ENCODE results near the gene KATNB1.
"Not testable (repeated sequence)": the region's sequence is repeated elsewhere in the genome, so short reads cannot be mapped to it uniquely, and the experiment has no call there.

The KATNB1 gene

DNA sequence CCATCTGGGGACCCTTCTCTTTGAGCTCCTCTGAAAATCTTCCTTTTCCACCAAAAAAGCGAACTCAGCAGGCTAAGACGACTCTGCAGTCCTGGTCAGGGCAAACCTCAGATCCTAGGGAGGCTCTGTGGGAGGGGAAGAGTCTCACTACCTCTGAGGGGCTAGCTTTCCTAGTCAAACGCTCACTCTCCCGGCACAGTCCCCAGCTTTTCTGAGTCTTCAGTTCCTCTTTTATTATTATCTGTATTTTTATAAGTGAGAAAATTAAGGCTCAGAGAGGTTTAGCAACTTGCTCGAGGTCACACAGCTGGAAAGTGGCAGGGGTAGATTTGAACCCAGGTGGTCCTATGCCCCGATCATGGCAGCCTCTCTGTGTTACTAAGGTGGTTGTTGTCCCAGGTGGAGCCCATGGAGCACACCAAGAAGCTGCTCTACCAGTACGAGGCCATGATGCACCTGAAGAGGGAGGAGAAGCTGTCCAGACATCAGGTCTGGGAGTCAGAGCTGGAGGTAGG, 9.1 kb upstream of the KATNB1 start:
- DNase-seq = no peak

DNA sequence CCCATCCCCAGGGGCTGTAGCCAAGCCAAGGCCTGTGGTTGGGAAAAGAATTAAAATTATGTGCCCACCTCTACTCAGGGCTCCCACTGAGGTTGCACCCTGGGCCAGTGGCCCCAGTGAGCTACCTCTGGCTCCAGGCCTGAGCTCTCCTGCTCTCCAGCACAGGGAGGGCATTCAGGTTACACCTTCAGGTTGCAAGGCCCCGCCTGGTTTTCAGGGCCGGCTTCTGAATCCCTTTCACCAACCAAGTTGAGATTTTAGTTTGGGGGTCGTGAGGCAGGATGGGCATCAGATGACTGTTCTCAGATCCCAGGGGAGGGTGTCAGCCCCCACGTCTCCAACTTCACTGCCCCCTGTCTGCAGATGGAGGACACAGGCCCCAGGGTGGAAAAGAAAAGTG, 8.0 kb upstream of the KATNB1 start:
- no peak for DNase-seq

DNA sequence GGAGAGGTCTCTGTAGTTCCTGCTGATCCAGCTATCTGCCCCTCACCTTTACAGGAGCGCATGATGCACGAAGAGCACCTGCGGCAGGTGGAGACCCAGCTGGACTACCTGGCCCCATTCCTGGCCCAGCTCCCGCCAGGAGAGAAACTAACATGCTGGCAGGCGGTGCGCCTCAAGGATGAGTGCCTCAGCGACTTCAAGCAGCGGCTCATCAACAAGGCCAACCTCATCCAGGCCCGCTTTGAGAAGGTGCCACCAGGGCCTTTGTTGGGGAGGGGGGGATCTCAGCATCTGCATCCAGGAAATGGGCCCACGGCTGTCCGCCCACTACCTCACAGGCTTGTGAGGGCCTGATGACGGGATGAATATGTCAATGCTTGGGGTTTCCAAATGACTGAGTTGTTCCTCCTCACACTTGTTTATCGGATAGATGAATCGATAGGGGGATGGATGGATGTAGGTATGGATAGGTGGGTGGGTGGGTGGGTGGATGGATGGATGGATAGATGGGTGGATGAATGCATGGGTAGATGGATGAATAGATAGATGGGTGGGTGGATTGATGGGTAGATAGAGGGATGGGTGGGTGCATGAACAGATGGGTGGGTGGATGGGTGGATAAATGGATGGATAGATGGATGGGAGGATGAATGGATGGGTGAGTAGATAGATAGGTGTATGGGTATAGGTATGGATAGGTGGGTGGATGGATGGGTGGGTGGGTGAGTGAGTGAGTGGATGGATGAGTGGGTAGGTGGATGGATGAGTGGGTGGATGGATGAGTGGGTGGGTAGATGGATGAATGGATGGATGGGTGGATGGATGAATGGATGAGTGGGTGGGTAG, 7.0 kb upstream of the KATNB1 start:
- no peak for DNase-seq

DNA sequence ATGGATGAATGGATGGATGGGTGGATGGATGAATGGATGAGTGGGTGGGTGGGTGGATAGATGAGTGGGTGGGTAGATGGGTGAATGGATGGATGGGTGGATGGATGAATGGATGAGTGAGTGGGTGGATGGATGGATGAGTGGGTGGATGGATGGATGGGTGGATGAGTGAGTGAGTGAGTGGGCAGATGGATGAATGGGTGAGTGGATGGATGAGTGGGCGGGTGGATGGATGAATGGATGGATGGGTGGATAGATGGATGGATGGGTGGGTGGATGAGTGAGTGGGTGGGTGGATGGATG, 6.4 kb upstream of the KATNB1 start:
- DNase-seq = no peak

DNA sequence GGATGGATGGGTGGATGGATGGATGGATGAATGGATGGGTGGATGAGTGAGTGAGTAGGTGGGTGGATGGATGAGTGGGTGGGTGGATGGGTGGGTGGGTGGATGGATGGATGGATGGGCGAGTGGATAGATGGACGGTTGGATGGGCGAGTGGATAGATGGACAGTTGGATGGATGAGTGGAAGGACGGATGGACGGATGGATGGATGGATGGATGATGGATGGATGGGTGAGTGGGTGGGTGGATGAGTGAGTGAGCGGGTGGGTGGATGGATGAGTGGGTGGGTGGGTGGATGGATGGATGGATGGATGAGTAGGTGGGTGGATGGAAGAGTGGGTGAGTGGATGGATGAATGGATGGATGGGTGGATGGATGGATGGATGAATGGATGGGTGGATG, 5.7 kb upstream of the KATNB1 start:
- not testable (repeated sequence) for DNase-seq

DNA sequence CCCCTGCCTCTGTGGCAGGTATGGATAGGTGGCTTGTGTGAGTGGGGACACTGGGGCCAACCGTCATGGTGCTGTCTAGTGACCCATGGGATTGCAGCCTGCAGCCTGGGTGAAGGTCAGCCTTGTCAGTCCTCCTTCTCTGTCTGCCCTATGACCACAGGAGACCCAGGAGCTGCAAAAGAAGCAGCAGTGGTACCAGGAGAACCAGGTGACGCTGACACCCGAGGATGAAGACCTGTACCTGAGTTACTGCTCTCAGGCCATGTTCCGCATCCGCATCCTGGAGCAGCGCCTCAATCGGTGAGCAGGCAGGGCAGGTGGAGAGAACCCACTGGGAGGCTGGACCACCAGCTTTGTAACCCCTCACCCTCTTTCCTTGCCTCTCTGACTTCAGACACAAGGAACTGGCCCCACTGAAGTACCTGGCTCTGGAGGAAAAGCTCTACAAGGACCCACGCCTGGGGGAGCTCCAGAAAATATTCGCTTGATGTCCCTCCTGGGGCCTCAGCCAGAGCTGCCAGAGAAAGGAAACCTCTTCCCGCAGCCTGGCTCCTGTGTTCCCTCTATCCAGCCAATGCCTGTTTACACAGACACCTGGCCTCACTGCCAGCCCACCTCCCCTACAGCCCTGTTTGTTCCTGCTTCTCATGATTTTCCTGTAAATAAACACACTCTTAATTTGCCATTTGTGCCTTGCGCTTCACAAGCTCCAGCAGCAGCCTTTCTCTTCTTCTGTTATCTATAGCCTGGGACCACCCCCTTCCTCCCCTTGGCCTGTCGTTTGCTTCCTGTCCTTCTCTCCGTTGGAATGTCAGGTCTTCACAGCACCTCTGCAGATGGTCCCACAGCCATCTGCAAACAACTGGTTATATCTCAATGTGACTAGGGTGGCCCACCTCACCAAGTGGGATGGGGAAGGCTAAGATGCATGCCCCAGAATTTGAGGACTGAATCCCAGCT, 4.5 kb upstream of the KATNB1 start:
- DNase-seq = no peak

DNA sequence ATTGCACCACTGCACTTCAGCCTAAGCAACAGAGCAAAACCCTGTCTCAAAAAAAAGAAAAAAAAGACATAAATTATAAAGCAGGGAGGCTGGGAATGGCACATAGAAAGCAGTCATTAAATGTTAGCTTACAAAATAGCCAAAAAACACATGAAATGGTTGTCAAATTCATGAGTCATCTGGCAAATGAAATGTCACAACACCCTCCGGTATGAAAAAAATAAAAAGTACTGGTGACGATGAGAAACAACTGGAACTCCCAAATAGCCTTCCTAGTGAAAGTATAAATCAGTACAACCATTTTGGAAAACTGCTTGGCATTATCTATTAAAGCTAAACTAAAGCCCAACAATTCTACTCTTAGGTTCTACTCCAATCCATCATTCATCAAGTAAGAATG, 3.5 kb upstream of the KATNB1 start:
- no peak for DNase-seq

DNA sequence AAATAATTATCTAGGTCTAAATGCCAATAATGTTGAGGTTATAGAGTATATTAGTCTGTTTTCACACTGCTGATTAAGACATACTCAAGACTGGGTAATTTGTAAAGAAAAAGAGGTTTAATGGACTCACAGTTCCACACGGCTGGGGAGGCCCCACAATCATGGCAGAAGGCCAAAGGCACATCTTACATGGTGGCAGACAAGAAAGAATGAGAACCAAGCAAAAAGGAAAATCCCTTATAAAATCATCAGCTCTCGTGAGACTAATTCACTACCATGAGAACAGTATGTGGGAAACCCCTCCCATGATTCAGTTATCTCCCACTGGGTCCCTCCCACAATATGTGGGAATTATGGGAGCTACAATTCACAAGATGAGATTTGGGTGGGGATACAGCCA, 2.9 kb upstream of the KATNB1 start:
- DNase-seq = no peak

DNA sequence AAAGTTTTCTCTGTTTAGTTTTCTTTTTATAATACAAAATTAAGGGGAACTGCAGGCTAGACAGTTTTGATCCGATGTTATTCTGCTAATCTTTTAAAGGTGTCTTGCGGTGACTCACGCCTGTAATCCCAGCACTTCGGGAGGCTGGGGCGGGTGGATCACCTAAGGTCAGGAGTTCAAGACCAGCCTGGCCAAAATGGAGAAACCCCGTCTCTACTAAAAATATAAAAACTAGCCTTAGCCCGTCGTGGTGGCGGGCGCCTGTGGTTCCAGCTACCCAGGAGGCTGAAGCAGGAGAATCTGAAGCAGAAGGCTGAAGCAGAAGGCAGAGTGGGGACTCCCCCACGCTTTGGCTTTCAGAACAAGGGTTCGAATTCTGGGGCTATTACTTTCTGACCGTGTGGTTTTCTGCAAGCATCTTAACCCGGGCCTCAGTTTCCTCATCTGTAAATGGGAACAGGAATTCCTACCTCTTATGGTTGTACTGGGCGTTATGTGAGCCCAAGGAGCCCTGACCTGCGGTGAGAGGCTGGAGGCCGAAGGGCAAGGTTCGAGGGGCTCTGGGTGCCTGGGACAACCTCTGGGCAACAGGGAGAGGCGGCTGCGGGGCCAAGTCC, 1.2 kb upstream of the KATNB1 start:
- DNase-seq = no peak

DNA sequence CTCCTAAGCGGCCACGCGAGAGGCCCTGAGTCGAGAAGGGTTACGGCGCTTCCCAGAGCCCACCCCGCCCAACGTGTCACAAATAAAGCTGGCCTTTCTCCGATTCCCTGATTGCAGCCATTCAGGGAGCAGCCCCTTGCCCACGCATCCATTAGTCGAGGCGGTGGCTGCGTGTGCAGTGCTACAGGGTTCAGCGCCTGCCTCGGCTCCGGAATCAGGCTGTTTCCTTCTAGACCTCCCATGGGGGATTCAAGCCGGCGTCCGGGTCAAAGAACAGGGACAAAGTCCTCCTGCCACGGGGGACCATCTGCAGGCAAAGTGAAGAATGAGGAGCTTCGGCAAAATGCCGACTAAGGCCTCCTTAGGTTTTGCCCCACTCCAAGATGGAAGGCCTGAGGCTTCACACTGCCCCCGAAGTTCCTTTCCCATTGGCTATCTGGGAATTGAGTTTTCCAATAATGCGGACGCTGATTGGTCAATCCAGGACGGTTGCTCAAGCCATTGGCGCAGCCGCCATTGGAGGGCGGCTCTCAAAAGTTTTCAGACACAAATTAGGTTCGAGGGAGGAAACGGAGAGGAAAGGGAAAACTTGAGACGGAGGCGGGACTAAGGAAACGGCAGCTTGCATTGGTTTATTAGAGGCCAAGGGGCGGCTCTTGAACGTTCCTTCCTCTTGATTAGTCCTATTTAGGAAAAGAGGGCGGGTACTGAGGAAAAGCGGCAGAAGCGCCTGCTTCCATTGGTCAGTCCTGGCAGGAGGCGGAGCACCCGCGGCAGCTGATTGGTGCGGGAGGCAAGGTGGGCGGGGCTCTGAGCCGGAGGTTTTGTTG, 430 bp upstream of the KATNB1 start:
- peak; percentile 100 for DNase-seq

DNA sequence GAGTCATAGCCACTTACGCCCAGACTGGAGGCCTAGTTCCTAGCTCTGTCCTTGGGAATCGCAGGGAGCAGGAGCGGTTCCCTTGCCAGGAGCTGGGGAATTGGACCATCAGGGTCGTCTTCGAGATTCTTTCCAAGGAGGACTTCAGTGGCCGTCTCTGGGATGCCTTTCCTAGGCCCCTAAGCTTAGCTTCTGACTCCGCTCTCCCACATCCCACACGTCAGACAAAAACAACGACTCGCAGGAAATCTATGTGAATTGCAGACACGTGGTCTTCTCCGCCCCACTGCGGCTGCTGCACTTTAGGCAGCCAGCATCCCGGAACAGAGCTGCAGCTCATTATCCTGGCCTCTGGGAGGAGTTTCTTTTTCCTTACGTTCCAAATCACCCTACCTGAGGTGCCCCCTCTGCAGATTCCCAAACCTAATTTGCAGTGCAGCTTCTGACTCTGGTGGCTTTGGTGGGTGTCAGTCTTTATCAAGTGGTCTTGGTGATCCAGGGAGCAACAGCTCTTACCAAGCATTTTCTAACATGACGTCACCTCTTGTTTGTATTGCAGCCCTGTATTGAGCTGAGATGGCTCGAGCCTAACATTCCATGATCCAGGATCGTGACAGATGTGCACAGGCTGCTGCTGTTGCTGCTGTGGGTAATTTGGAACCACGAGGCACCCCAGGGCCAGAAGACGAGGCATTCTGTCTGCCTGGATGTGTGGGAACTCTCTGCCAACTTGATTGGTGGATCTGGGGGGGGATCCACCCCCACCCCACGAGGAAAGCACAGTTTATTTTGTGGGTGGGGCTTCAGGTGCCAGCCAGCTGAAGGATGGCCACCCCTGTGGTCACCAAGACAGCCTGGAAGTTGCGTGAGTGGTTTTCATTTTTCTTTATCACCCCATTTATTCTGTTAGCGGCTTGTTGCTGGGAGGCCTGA, 1.1 kb downstream of the KATNB1 start:
- DNase-seq = peak; percentile 80

DNA sequence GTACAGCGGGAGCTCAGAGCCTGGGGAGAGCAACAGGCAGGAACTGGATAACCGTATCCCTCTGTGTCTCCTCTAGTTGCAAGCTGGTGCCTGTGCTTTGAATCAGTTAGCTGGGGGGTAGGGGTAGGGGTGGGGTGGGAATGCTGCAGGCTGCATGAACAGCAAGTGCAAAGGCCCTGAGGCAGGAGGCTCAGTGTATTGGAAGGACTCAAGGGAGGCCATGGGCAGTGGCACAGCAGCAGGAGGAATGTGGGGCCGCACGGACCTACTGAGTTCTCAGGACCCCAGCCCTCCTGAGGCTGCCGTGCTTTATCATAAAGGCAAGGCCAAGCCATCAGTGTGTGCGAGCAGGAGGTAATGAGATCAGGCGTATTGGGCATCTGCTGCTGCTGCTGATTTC, 3.3 kb downstream of the KATNB1 start:
- no peak for DNase-seq

DNA sequence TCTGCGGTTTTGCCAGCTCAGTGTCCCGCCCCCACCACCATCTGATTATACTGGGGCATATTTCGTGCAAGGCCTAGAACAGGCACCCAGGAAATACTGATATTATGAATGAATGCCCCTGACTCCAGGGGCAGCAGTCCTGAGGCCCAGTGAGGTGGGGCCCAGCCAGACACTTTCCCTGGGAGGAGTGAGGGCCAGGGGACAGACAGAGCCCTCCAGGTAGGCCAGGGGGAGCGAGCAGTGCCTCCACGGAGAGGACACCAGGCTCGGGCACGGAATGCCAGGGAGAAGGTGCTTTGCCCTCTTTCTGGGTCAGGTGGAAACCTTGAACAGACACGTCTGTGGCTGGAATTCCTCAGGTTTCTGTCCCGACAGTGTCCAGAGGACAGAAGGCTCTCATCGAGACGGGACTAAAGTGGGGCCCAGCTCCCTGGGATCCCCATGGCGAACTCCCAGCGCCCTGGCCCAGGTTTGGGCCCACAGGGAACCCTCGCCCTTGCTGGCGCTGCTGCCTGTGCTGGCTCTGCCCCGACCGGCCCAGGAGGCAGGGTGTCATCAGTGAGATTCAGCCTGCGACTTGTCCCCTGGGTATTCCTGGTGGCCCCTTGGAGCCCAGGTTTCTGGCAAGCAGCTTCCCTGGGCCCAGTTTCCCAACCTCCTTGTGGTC, 4.3 kb downstream of the KATNB1 start:
- no peak for DNase-seq

DNA sequence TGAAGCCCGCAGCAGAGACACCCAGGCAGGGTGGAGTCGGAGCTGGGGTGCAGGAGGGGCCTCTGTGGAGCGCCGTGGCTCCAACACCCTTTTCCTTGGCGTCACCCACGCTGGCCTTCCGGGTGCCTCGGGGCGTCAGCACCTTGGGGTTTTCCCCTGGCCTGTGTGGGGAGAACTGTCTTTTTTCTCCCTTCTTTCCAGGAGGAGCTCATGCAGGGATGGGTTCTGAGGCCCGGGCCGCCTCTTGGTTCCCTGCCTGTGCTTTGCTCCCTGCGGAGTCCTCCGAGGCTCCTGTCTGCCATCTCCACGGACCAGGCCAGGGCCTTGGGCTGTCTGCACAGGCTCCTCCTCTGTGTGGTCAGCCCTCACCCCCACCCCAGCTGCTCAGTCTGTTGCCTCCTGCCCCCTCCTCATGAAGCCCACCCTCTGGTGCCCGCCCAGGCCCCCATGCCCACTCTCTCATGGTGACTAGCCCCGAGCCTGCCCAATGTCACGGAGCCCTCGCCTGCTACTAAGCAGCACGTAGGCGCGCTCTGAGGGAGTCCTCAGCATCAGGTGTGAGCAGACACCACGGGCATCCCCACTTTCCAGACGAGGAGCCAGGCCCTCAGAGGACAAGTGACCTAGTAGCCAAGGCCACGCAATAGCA, 5.0 kb downstream of the KATNB1 start:
- DNase-seq = no peak

DNA sequence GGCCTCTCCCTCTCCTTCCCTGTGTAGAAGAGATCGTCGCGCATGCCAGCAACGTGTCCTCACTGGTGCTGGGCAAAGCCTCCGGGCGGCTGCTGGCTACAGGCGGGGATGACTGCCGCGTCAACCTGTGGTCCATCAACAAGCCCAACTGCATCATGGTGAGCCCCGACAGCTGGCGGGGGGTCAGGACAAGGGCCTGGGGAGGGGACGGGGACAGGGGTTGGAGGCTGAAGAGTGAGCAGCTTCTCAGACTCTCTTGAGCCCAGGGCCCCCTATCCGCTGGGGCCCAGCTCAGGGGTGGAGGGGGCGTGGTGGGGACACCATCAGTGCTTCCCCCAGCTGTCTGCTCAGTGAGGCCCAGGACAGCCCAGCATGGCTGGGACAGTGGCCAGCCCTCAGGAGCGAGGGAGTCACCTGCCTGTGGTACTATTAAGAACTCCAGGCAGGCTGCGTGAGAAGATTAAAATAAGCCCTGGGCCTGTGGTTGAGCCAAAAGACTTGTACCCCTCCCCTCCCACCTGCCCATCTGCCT, 6.2 kb downstream of the KATNB1 start:
- DNase-seq = no peak

DNA sequence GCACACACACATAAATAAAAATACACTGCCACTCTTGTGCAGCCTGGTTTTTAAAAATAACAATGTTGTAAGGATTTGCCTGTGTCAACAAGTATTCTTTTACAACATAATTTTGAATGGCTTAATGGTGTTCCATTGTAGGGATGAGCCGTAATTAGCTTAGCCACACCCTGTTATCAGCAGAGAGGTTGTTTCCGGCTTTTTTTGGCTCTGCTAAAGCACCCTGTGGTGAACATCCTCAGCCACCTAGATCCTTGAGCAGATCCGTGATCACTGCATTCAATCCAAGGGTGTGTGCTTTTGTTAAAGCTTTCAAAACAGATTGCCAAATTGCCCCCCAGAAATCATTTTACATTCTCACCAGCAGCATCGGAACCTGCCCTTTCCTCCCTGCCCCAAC, 7.0 kb downstream of the KATNB1 start:
- no peak for DNase-seq

DNA sequence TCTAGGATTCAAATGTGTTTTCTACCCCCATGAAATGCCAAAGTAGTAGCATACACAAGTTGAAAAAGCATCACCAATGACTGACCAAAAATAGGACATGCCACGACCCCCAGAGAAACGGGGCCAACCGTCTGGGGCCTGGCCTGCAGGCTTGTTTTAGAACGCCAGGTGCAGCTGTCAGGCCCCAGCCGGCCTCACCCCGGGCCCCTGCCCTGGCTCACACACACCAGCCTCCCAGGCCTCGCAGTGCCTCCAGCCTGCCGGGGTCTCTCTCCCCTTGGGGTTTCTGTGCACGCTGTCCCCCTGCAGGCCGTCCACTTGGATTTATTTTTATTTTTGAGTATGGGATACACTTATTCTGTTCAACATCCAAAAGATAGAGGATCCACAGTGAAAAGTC, 7.9 kb downstream of the KATNB1 start:
- no peak for DNase-seq

DNA sequence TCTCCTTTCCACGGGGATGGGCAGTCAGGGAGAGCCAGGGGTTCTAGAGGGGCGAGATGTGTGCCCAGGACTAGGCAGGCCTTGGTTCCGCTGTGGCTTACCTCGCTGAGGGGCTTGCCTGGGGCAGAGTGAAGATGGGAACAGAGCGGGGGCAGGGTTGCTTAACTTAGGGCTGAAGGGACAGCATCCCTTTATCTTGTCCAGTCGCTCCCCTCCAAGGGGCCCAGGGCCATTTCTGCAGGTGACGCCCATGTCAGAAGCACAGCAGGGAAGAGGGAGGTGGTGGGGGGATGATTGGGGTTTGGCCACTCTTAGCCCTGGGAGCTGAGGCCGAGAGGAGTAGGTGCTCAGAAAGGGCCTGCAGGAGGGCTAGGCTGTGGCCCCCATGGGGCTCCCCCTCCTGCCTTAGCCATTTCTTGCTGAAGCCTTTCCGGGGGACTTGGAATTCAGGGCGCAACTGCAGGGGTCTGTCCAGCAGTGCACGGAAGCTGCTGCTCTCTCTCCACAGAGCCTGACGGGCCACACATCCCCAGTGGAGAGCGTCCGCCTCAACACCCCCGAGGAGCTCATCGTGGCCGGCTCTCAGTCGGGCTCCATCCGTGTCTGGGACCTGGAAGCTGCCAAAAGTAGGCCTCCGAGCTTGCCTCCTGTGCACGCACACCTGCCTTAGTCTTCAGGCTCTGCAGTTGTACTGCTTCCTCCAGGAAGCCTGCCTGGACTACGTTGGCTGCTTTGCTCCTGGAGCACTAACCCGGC, 8.5 kb downstream of the KATNB1 start:
- DNase-seq = no peak

DNA sequence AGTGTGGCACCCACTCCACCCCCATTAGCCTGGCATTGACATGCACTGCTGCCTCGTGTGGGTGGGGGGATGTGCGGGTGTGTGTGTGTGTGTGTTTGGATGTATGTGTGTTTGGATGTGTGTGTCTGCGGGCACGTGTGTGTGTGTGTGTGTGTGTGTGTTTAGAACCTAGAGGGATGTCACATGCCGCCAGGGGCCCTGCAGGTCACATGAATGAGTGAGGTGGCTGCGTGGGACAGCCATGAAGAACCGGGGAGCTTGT, 9.0 kb downstream of the KATNB1 start:
- no peak for DNase-seq

DNA sequence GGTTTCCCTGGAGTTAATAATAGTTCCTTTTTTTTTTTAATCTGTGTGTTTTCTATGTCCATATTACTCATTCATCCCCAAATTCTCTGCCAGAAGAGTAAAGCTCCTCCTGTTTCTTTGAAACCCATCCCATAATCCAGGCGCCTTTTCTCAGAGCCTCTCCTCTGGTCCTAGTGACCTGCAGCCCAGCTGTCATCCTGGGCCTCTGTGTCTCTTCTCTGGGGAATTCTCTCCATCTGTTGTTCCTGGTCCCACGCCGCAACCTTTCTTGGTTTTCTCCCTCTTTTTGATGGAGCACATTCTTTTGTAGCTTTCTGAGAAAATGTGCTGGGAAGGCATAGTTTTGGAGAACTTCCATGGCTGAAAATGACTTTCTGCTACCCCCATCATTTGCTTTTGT, 10.2 kb downstream of the KATNB1 start:
- DNase-seq = no peak

All from eye (tissue), 1 donor.